ENCODE data around the gene KDM3B. TPM values are rescaled to one million over a fixed set of nuclear protein-coding genes. Genes with fewer than 3 reads are reported as not detected.
A peak's percentile ranks its signal among the peaks of the same experiment; 100 is the strongest.
"Not testable (repeated sequence)": the region's sequence is repeated elsewhere in the genome, so short reads cannot be mapped to it uniquely, and the experiment has no call there.

The KDM3B gene
- total and polyA plus RNA-seq, 9 donors: 38.8 to 79.0 (median 70.1) TPM

- Histone ChIP-seq H3K36me3 (no peaks in the 10 kb centered on the region), H3K4me3 (no peak overlapping the region), H3K4me1 (ENCODE audit: insufficient read depth) (no peaks in the 10 kb centered on the region), H3K9me3 (no peaks in the 10 kb centered on the region), H3K27me3 (no peaks in the 10 kb centered on the region), H3K27ac (no peak overlapping the region)
- no peak for TF ChIP-seq EP300 (IDR thresholded peaks at IDR 0.05)
- TF ChIP-seq POLR2A (IDR thresholded peaks at IDR 0.05): no peak
- no peak for TF ChIP-seq CTCF (IDR thresholded peaks at IDR 0.05)
- 69 to 79% (median 72%) methylated on average over 3 of the region's 3 CpGs for WGBS, 3 donors
- DNase-seq: no peak
- intact Hi-C loops (cut with DNase I): no loop called here
These were observed 36.1 kb upstream of the KDM3B start for GRCh38 chr5:138316355-138316754.

- DNase-seq; H3K36me3 ChIP-seq; H3K9me3 ChIP-seq; H3K27ac ChIP-seq; H3K27me3 ChIP-seq; H3K4me3 ChIP-seq; intact Hi-C loops (cut with DNase I); H3K4me1 ChIP-seq (ENCODE audit: insufficient read depth): not testable (repeated sequence)
- WGBS, 3 donors: 96 to 97% (median 96%) methylated on average over 4 of the region's 4 CpGs
These were observed 34.3 kb upstream of the KDM3B start for GRCh38 chr5:138318211-138318610.

GRCh38 chr5:138330813-138331448 is 21.6 kb upstream of the KDM3B start:
- no peaks in the 10 kb centered on the region for H3K9me3 ChIP-seq
- H3K27me3 ChIP-seq: no peaks in the 10 kb centered on the region
- no peak overlapping the region for H3K27ac ChIP-seq
- intact Hi-C loops (cut with DNase I): no loop called here
- H3K4me3 ChIP-seq: peak overlapping the region; percentile 36
- 1 to 2% (median 1%) methylated on average over 12 of the region's 12 CpGs for WGBS, 3 donors
- DNase-seq: no peak
- no peak for TF ChIP-seq EP300 (IDR thresholded peaks at IDR 0.05)
- no peak for TF ChIP-seq POLR2A (IDR thresholded peaks at IDR 0.05)
- no peak for TF ChIP-seq CTCF (IDR thresholded peaks at IDR 0.05)
- no peaks in the 10 kb centered on the region for H3K36me3 ChIP-seq
- no peaks in the 10 kb centered on the region for H3K4me1 ChIP-seq (ENCODE audit: insufficient read depth)

- WGBS, 3 donors: 0% methylated on average over 55 of the region's 55 CpGs
- peak; percentile 95 to 97 (median 96) for DNase-seq
- no peaks in the 10 kb centered on the region for H3K36me3 ChIP-seq
- H3K4me3 ChIP-seq: peak within 1 kb of the TSS; percentile 36
- H3K4me1 ChIP-seq (ENCODE audit: insufficient read depth): no peaks in the 10 kb centered on the region
- H3K9me3 ChIP-seq: no peaks in the 10 kb centered on the region
- no peak within 1 kb of the TSS for H3K27ac ChIP-seq
- no peaks in the 10 kb centered on the region for H3K27me3 ChIP-seq
- TF ChIP-seq EP300 (IDR thresholded peaks at IDR 0.05): no peak
- TF ChIP-seq CTCF (IDR thresholded peaks at IDR 0.05): no peak
- TF ChIP-seq POLR2A (IDR thresholded peaks at IDR 0.05): no peak
- intact Hi-C loops (cut with DNase I): no loop called here
These were observed 20.8 kb upstream of the KDM3B start, which contains the start of gene CDC25C for GRCh38 chr5:138331449-138332368. Gene CDC25C, minus strand, starts transcription at chr5:138331804. Its CDS starts 624 bp downstream, at chr5:138331180.

Measured in ovary (tissue), 9 donors.